IMR-90 (cell line): ENCODE measurements around the gene KRTAP10-1. TPM values are rescaled to one million over a fixed set of nuclear protein-coding genes. Genes with fewer than 3 reads are reported as not detected.

Experiments used
- ATAC-seq: fragments of 200-7000 bp; cut with Tn5 transposase; 2 replicates; pipeline ENCODE4 v1.9.1; 2020; ENCODE audit warnings: low read depth, mild to moderate bottlenecking, moderate library complexity
- BruUV-seq: library from RNA; stranded (reverse); fragments of 400-500 nt; replicated peaks from 2 replicates; lab custom pipeline; 2021; lab: Mats Ljungman, UMichigan
- CTCF ChIA-PET: fragments of 300-600 bp; formaldehyde crosslinking; extraction: SDS; loops from one replicate; lab custom pipeline; 2021; ENCODE audit warnings: antibody characterized with exemption; lab: Yijun Ruan, JAX
- POLR2A ChIA-PET: fragments of 300-600 bp; sonication (Branson Sonifier 250); formaldehyde crosslinking; loops from one replicate; lab custom pipeline; 2022; ENCODE audit warnings: antibody characterized with exemption; ENCODE audit not compliant: unreplicated experiment; lab: Charles Lee
- DNase-seq: peaks from one replicate; pipeline ENCODE4 v3.0.0; 2013
- H2AFZ ChIP-seq: replicated peaks from 2 replicates; pipeline ENCODE3; 2013; ENCODE audit warnings: low read length, mild to moderate bottlenecking; ENCODE audit not compliant: poor library complexity
- H2AK5ac ChIP-seq: 2 replicates; pipeline ENCODE4 v1.6.1; 2013; ENCODE audit warnings: low read depth, low read length, inconsistent platforms
- H2AK9ac ChIP-seq: replicated peaks from 2 replicates; pipeline ENCODE3; 2013; ENCODE audit warnings: mild to moderate bottlenecking, low read depth, low read length, moderate library complexity; ENCODE audit not compliant: poor library complexity
- H2BK120ac ChIP-seq: 2 replicates; pipeline ENCODE4 v1.6.1; 2013; ENCODE audit warnings: low read depth, low read length, inconsistent platforms
- H2BK15ac ChIP-seq: 3 replicates; pipeline ENCODE4 v1.6.1; 2013; ENCODE audit warnings: low read depth, low read length, inconsistent platforms
- H2BK20ac ChIP-seq: 2 replicates; pipeline ENCODE4 v1.6.1; 2013; ENCODE audit warnings: low read depth, mild to moderate bottlenecking, inconsistent platforms, low read length, moderate library complexity
- H2BK5ac ChIP-seq: 2 replicates; pipeline ENCODE4 v1.6.1; 2013; ENCODE audit warnings: mild to moderate bottlenecking, low read depth, low read length, inconsistent platforms; ENCODE audit not compliant: poor library complexity, severe bottlenecking
- H3K14ac ChIP-seq: replicated peaks from 2 replicates; pipeline ENCODE4 v1.6.1; 2013; ENCODE audit warnings: low read depth, low read length, inconsistent platforms
- H3K18ac ChIP-seq: 2 replicates; pipeline ENCODE4 v1.6.1; 2013; ENCODE audit warnings: low read depth, low read length, control low read depth
- H3K23ac ChIP-seq: 2 replicates; pipeline ENCODE4 v1.6.1; 2013; ENCODE audit warnings: low read depth, low read length, inconsistent platforms
- H3K27ac ChIP-seq: 2 replicates; pipeline ENCODE4 v1.5.1; 2013; ENCODE audit warnings: mild to moderate bottlenecking, control low read depth, low read length; ENCODE audit not compliant: insufficient read depth
- H3K27me3 ChIP-seq: 2 replicates; pipeline ENCODE4 v1.6.1; 2013; ENCODE audit warnings: low read length; ENCODE audit not compliant: control insufficient read depth, insufficient read depth
- H3K36me3 ChIP-seq: 2 replicates; pipeline ENCODE4 v1.6.1; 2013; ENCODE audit warnings: low read length, mixed read lengths; ENCODE audit not compliant: control insufficient read depth, insufficient read depth
- H3K4ac ChIP-seq: 2 replicates; pipeline ENCODE4 v1.6.1; 2013; ENCODE audit warnings: low read depth, low read length, inconsistent platforms
- H3K4me1 ChIP-seq: 2 replicates; pipeline ENCODE4 v1.6.1; 2013; ENCODE audit warnings: low read length, mixed read lengths; ENCODE audit not compliant: control insufficient read depth, insufficient read depth
- H3K4me2 ChIP-seq: 2 replicates; pipeline ENCODE4 v1.6.1; 2013; ENCODE audit warnings: low read depth, mild to moderate bottlenecking, control low read depth, low read length, moderate library complexity
- H3K4me3 ChIP-seq: 2 replicates; pipeline ENCODE4 v1.5.1; 2013; ENCODE audit warnings: low read depth, mild to moderate bottlenecking, control low read depth, low read length, moderate library complexity; ENCODE audit not compliant: insufficient read depth
- H3K56ac ChIP-seq: 2 replicates; pipeline ENCODE4 v1.6.1; 2013; ENCODE audit warnings: low read length, inconsistent platforms; ENCODE audit not compliant: insufficient read depth; ENCODE audit errors: extremely low read depth
- H3K79me1 ChIP-seq, 2 experiments: 2 replicates each; pipeline ENCODE4 v1.6.1; 2013; ENCODE audit warnings: low read length in 2 of 2, inconsistent platforms in 1 of 2, low read depth in 1 of 2
- H3K9ac ChIP-seq: 2 replicates; pipeline ENCODE4 v1.6.1; 2013; ENCODE audit warnings: low read depth, low read length, control low read depth
- H3K9me1 ChIP-seq: 2 replicates; pipeline ENCODE4 v1.6.1; 2013; ENCODE audit warnings: low read length, inconsistent platforms; ENCODE audit not compliant: insufficient read depth
- H3K9me3 ChIP-seq: 2 replicates; pipeline ENCODE4 v1.6.1; 2013; ENCODE audit warnings: low read length; ENCODE audit not compliant: control insufficient read depth, insufficient read depth
- H4K20me1 ChIP-seq: 2 replicates; pipeline ENCODE4 v1.6.1; 2013; ENCODE audit warnings: low read length, inconsistent platforms; ENCODE audit not compliant: insufficient read depth
- H4K5ac ChIP-seq: 2 replicates; pipeline ENCODE4 v1.6.1; 2013; ENCODE audit warnings: mild to moderate bottlenecking, low read depth, low read length, control low read depth
- H4K8ac ChIP-seq, 2 experiments: 2 replicates each; pipeline ENCODE4 v1.6.1; 2013; ENCODE audit warnings: low read depth in 2 of 2, low read length in 2 of 2, control low read depth in 1 of 2, inconsistent platforms in 1 of 2
- H4K91ac ChIP-seq: 2 replicates; pipeline ENCODE4 v1.6.1; 2013; ENCODE audit warnings: low read depth, low read length, inconsistent platforms; ENCODE audit not compliant: insufficient read depth
- BHLHE40 ChIP-seq: fragments of 150-350 bp; IDR thresholded peaks from 2 replicates; pipeline ENCODE4 v1.6.1; 2016; ENCODE audit warnings: mild to moderate bottlenecking, low read depth, low read length
- CTCF ChIP-seq: conservative IDR thresholded peaks from 2 replicates; pipeline ENCODE4 v1.5.1; 2012; ENCODE audit warnings: mild to moderate bottlenecking, low read depth, low read length, improper control_type of control experiment
- NFE2L2 ChIP-seq: fragments of 150-350 bp; IDR thresholded peaks from 2 replicates; pipeline ENCODE4 v1.6.1; 2016; ENCODE audit warnings: low read depth, mild to moderate bottlenecking, low read length
- RAD21 ChIP-seq: IDR thresholded peaks from 2 replicates; pipeline ENCODE4 v1.6.1; 2012; ENCODE audit warnings: low read length, improper control_type of control experiment
- SMC3 ChIP-seq: fragments of 150-350 bp; IDR thresholded peaks from 2 replicates; pipeline ENCODE4 v1.6.1; 2016; ENCODE audit warnings: low read depth, mild to moderate bottlenecking, antibody characterized with exemption, low read length, moderate library complexity
- USF2 ChIP-seq: fragments of 150-350 bp; IDR thresholded peaks from 2 replicates; pipeline ENCODE4 v1.6.1; 2017; ENCODE audit warnings: mild to moderate bottlenecking, antibody characterized with exemption, low read length, low read depth
- whole genome bisulfite sequencing, 2 experiments: methylation state at CpG; one replicate each; pipeline versions ENCODE4 v1.1.5 to v1.1.7; 2013; ENCODE audit warnings: missing lambda C conversion rate in 2 of 2; ENCODE audit not compliant: insufficient read length in 1 of 2; ENCODE audit errors: extremely low coverage in 2 of 2; 5-methylcytosine and 5-hydroxymethylcytosine counted together
- dilution Hi-C: fragments of 300-500 bp; cut with HindIII; formaldehyde crosslinking; loops from one replicate; pipeline ENCODE4 v1.14.3; 2018; ENCODE audit warnings: low sequenced_read_pairs; ENCODE audit not compliant: unreplicated experiment
- in situ Hi-C: fragments of 300-500 bp; cut with MboI; formaldehyde crosslinking; loops from 3 replicates; pipeline ENCODE4 v1.14.3; 2019; ENCODE audit warnings: low sequenced_read_pairs, inconsistent platforms, mixed read lengths
- intact Hi-C: fragments of 100-400 bp; cut with micrococcal nuclease; formaldehyde crosslinking; loops from 2 replicates; pipeline ENCODE4 v1.10.0; 2022
- polyA plus RNA-seq, 3 experiments: library from polyadenylated mRNA; depleted of rRNA; stranded (reverse); fragments of >200 nt; gene quantifications; 2 replicates each; pipeline ENCODE4 v1.2.3, GENCODE V29; 2012; ENCODE audit warnings: low replicate concordance in 1 of 3
- total RNA-seq: library from RNA; depleted of rRNA; stranded (reverse); fragments of >200 nt; gene quantifications from 2 replicates; pipeline ENCODE4 v1.2.3, GENCODE V29; 2012

KRTAP10-1 gene
- total and polyA plus RNA-seq, 2 of the 4 experiments (the other 2 are of a cell fraction): not detected

GRCh38 chr21:44589094-44589493 is 49.1 kb upstream of the KRTAP10-1 start:
- Histone ChIP-seq H3K79me1 (no peaks in the 10 kb centered on the region), H3K36me3 (no peaks in the 10 kb centered on the region), H3K4me1 (no peaks in the 10 kb centered on the region), H2AK5ac (no peak overlapping the region), H3K4me3 (no peak overlapping the region), H4K5ac (no peak overlapping the region), H3K9me3 (no peaks in the 10 kb centered on the region; the same call in 1 of the 2 replicates), H3K14ac (no peak overlapping the region), H2BK20ac (no peak overlapping the region), H2BK120ac (no peak overlapping the region), H3K4ac (no peak overlapping the region), H3K18ac (no peak overlapping the region), H3K27ac (no peak overlapping the region), H2BK5ac (no peak overlapping the region), H4K91ac (no peak overlapping the region), H4K20me1 (no peaks in the 10 kb centered on the region), H3K4me2 (no peak overlapping the region), H2AK9ac (no peak overlapping the region), H3K56ac (no peak overlapping the region), H4K8ac (no peak overlapping the region), H2BK15ac (no peak overlapping the region), H3K23ac (no peak overlapping the region), H2AFZ (no peak overlapping the region), H3K27me3 (peaks cover 5% of the 10 kb centered on the region; the same call in 1 of the 2 replicates), H3K9me1 (no peaks in the 10 kb centered on the region), H3K9ac (no peak overlapping the region)
- ATAC-seq (no peak), DNase-seq (no peak)
- WGBS, 2 experiments: 78% methylated on average over 1 of the region's 2 CpGs; no CpG with 5 or more reads in 1 of the 2 experiments
- TF ChIP-seq RAD21: no peak
- TF ChIP-seq USF2: no peak
- TF ChIP-seq SMC3: no peak
- TF ChIP-seq BHLHE40: no peak
- no peak for TF ChIP-seq NFE2L2
- no peak for TF ChIP-seq CTCF
- BruUV-seq: no TSS peak
- ChIA-PET POLR2A (no interaction called here), CTCF (interaction anchor here (0.6 kb wide), 1 partner anchor 569 kb away, joined by 3 read pairs; no protein-coding TSS in a partner anchor)
- dilution Hi-C loops (no loop called here), intact Hi-C loops (no loop called here), in situ Hi-C loops (no loop called here)
